ENCODE results near the gene ROBO1. TPM values are rescaled to one million over a fixed set of nuclear protein-coding genes. Genes with fewer than 3 reads are reported as not detected.

Gene ROBO1
- total RNA-seq, 1 donor: 69.8 TPM

DNA sequence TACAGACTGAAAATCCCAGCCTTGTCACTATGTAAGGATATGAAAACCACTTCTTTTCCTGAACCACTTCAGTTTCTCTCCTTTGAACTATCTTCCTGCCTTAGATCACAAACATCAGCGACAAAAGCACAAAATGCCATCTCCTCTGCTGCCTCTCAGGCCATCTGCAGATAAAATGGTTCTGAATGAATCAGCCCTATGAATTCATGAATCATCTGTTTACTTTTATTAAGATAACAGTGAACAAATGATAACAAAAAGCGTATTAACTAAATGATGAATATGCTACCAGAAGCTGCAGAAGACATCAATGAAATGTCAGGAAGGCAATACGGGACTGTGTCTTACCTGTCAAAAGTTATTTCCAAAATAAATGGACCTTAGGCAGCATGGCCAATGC is 928.1 kb downstream of the ROBO1 start:
- Histone ChIP-seq H2AFZ (ENCODE audit: low read length) (no peak overlapping the region), H4K20me1 (ENCODE audit: insufficient read depth, low read length) (peaks cover 4% of the 10 kb centered on the region), H3K27ac (ENCODE audit: low read depth, low read length) (no peak overlapping the region), H3K4me1 (ENCODE audit: insufficient read depth, low read length) (no peaks in the 10 kb centered on the region), H3K9me3 (ENCODE audit: low read depth, low read length) (no peaks in the 10 kb centered on the region), H3K79me2 (ENCODE audit: insufficient read depth, low read length) (no peaks in the 10 kb centered on the region), H3K4me2 (ENCODE audit: insufficient read depth, low read length) (no peak overlapping the region), H3K36me3 (ENCODE audit: insufficient read depth, low read length) (no peaks in the 10 kb centered on the region), H3K4me3 (ENCODE audit: insufficient read depth, low read length) (no peak overlapping the region), H3K27me3 (ENCODE audit: insufficient read depth, low read length) (no peaks in the 10 kb centered on the region)
- TF ChIP-seq, protein P1, sequence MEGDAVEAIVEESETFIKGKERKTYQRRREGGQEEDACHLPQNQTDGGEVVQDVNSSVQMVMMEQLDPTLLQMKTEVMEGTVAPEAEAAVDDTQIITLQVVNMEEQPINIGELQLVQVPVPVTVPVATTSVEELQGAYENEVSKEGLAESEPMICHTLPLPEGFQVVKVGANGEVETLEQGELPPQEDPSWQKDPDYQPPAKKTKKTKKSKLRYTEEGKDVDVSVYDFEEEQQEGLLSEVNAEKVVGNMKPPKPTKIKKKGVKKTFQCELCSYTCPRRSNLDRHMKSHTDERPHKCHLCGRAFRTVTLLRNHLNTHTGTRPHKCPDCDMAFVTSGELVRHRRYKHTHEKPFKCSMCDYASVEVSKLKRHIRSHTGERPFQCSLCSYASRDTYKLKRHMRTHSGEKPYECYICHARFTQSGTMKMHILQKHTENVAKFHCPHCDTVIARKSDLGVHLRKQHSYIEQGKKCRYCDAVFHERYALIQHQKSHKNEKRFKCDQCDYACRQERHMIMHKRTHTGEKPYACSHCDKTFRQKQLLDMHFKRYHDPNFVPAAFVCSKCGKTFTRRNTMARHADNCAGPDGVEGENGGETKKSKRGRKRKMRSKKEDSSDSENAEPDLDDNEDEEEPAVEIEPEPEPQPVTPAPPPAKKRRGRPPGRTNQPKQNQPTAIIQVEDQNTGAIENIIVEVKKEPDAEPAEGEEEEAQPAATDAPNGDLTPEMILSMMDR (IDR thresholded peaks at IDR 0.05; ENCODE audit: extremely low read depth, low read depth, low read length): no peak
- no peak for DNase-seq (ENCODE audit: insufficient read length, low spot score, missing footprints)

GRCh38 chr3:78838362-78838761 is 929.4 kb downstream of the ROBO1 start:
- peaks cover 4% of the 10 kb centered on the region for H4K20me1 ChIP-seq (ENCODE audit: insufficient read depth, low read length)
- H3K4me2 ChIP-seq (ENCODE audit: insufficient read depth, low read length): no peak overlapping the region
- no peak overlapping the region for H3K27ac ChIP-seq (ENCODE audit: low read depth, low read length)
- no peaks in the 10 kb centered on the region for H3K27me3 ChIP-seq (ENCODE audit: insufficient read depth, low read length)
- no peak overlapping the region for H2AFZ ChIP-seq (ENCODE audit: low read length)
- H3K79me2 ChIP-seq (ENCODE audit: insufficient read depth, low read length): no peaks in the 10 kb centered on the region
- no peaks in the 10 kb centered on the region for H3K36me3 ChIP-seq (ENCODE audit: insufficient read depth, low read length)
- no peaks in the 10 kb centered on the region for H3K4me1 ChIP-seq (ENCODE audit: insufficient read depth, low read length)
- no peak for DNase-seq (ENCODE audit: insufficient read length, low spot score, missing footprints)
- TF ChIP-seq, protein P1 (IDR thresholded peaks at IDR 0.05; ENCODE audit: extremely low read depth, low read depth, low read length): no peak
- no peak overlapping the region for H3K4me3 ChIP-seq (ENCODE audit: insufficient read depth, low read length)
- H3K9me3 ChIP-seq (ENCODE audit: low read depth, low read length): no peaks in the 10 kb centered on the region

GRCh38 chr3:78834910-78835309 is 932.9 kb downstream of the ROBO1 start:
- H4K20me1 ChIP-seq (ENCODE audit: insufficient read depth, low read length): no peaks in the 10 kb centered on the region

GRCh38 chr3:78832785-78833204 is 935.0 kb downstream of the ROBO1 start:
- Histone ChIP-seq H3K36me3 (ENCODE audit: insufficient read depth, low read length) (no peaks in the 10 kb centered on the region), H3K27me3 (ENCODE audit: insufficient read depth, low read length) (no peaks in the 10 kb centered on the region), H3K9me3 (ENCODE audit: low read depth, low read length) (no peaks in the 10 kb centered on the region), H4K20me1 (ENCODE audit: insufficient read depth, low read length) (no peaks in the 10 kb centered on the region), H3K79me2 (ENCODE audit: insufficient read depth, low read length) (no peaks in the 10 kb centered on the region), H2AFZ (ENCODE audit: low read length) (no peak overlapping the region), H3K4me2 (ENCODE audit: insufficient read depth, low read length) (no peak overlapping the region), H3K4me3 (ENCODE audit: insufficient read depth, low read length) (no peak overlapping the region), H3K27ac (ENCODE audit: low read depth, low read length) (no peak overlapping the region), H3K4me1 (ENCODE audit: insufficient read depth, low read length) (no peaks in the 10 kb centered on the region)
- TF ChIP-seq, protein P1 (IDR thresholded peaks at IDR 0.05; ENCODE audit: extremely low read depth, low read depth, low read length): no peak
- DNase-seq (ENCODE audit: insufficient read length, low spot score, missing footprints): no peak

More at GRCh38 chr3:78834910-78835309, 932.9 kb downstream of the ROBO1 start:
- no peaks in the 10 kb centered on the region for H3K79me2 ChIP-seq (ENCODE audit: insufficient read depth, low read length)
- no peaks in the 10 kb centered on the region for H3K9me3 ChIP-seq (ENCODE audit: low read depth, low read length)
- no peaks in the 10 kb centered on the region for H3K27me3 ChIP-seq (ENCODE audit: insufficient read depth, low read length)
- no peaks in the 10 kb centered on the region for H3K36me3 ChIP-seq (ENCODE audit: insufficient read depth, low read length)
- H3K27ac ChIP-seq (ENCODE audit: low read depth, low read length): no peak overlapping the region
- H3K4me2 ChIP-seq (ENCODE audit: insufficient read depth, low read length): no peak overlapping the region
- TF ChIP-seq, protein P1 (IDR thresholded peaks at IDR 0.05; ENCODE audit: extremely low read depth, low read depth, low read length): no peak
- H2AFZ ChIP-seq (ENCODE audit: low read length): no peak overlapping the region
- H3K4me3 ChIP-seq (ENCODE audit: insufficient read depth, low read length): no peak overlapping the region
- no peak for DNase-seq (ENCODE audit: insufficient read length, low spot score, missing footprints)
- no peaks in the 10 kb centered on the region for H3K4me1 ChIP-seq (ENCODE audit: insufficient read depth, low read length)
